Neural progenitor cell (in vitro differentiated cells): ENCODE results near the gene WEE1. TPM values are rescaled to one million over a fixed set of nuclear protein-coding genes. Genes with fewer than 3 reads are reported as not detected.

Source experiments
- DNase-seq: peaks from one replicate; pipeline ENCODE4 v3.0.0-alpha.2; 2016; ENCODE audit warnings: low spot score
- H2AFZ ChIP-seq: fragments of 200-600 bp; sonication (generic); replicated peaks from 2 replicates; pipeline ENCODE4 v1.6.1; 2016; ENCODE audit warnings: antibody characterized with exemption
- H3F3A ChIP-seq: fragments of 200-600 bp; sonication (generic); 2 replicates; pipeline ENCODE4 v1.6.1; 2016; ENCODE audit warnings: antibody characterized with exemption, low read depth
- H3K27ac ChIP-seq: fragments of 200-600 bp; sonication (generic); 2 replicates; pipeline ENCODE4 v1.5.1; 2016; ENCODE audit warnings: mild to moderate bottlenecking
- H3K27me3 ChIP-seq: fragments of 200-600 bp; sonication (generic); 2 replicates; pipeline ENCODE4 v1.6.1; 2016; ENCODE audit warnings: mild to moderate bottlenecking, moderate library complexity
- H3K36me3 ChIP-seq: fragments of 200-600 bp; sonication (generic); 2 replicates; pipeline ENCODE4 v1.5.1; 2016
- H3K4me1 ChIP-seq: fragments of 200-600 bp; sonication (generic); 2 replicates; pipeline ENCODE4 v1.6.1; 2016; ENCODE audit warnings: mixed run types
- H3K4me2 ChIP-seq: fragments of 200-600 bp; sonication (generic); 2 replicates; pipeline ENCODE4 v1.6.1; 2016
- H3K4me3 ChIP-seq: fragments of 200-600 bp; sonication (generic); 2 replicates; pipeline ENCODE4 v1.5.1; 2016
- H3K79me2 ChIP-seq: fragments of 200-600 bp; sonication (generic); 2 replicates; pipeline ENCODE4 v1.6.1; 2016; ENCODE audit warnings: low read depth
- H3K9ac ChIP-seq: fragments of 200-600 bp; sonication (generic); 2 replicates; pipeline ENCODE4 v1.6.1; 2016
- H3K9me3 ChIP-seq: fragments of 200-600 bp; sonication (generic); 2 replicates; pipeline ENCODE4 v1.5.1; 2016; ENCODE audit warnings: low read depth
- H4K20me1 ChIP-seq: fragments of 200-600 bp; sonication (generic); 2 replicates; pipeline ENCODE4 v1.6.1; 2016; ENCODE audit warnings: low read depth
- H3K27ac Mint-ChIP-seq: 3 replicates; pipeline ENCODE4 v1.8.0; 2021; ENCODE audit warnings: mixed read lengths
- H3K27me3 Mint-ChIP-seq: 2 replicates; pipeline ENCODE4 v1.8.0; 2022; ENCODE audit warnings: low read depth, mild to moderate bottlenecking, inconsistent platforms, moderate library complexity, mixed read lengths; ENCODE audit not compliant: insufficient read depth
- H3K36me3 Mint-ChIP-seq: 3 replicates; pipeline ENCODE4 v1.8.0; 2021; ENCODE audit warnings: mixed read lengths
- H3K4me1 Mint-ChIP-seq: 3 replicates; pipeline ENCODE4 v1.8.0; 2021; ENCODE audit warnings: mixed read lengths
- H3K4me3 Mint-ChIP-seq: 3 replicates; pipeline ENCODE4 v1.8.0; 2021; ENCODE audit warnings: mild to moderate bottlenecking, moderate library complexity, mixed read lengths
- H3K9me3 Mint-ChIP-seq: 3 replicates; pipeline ENCODE4 v1.8.0; 2020; ENCODE audit warnings: mixed read lengths
- EZH2 ChIP-seq: fragments of 200-600 bp; sonication (generic); IDR thresholded peaks from 2 replicates; pipeline ENCODE4 v1.6.1; 2017; ENCODE audit warnings: antibody characterized with exemption, mild to moderate bottlenecking, moderate library complexity
- EZH2phosphoT487 ChIP-seq: fragments of 200-600 bp; sonication (generic); IDR thresholded peaks from 2 replicates; pipeline ENCODE4 v1.6.1; 2017; ENCODE audit warnings: antibody characterized with exemption
- total RNA-seq: library from RNA; depleted of rRNA; stranded (reverse); fragments of >200 nt; gene quantifications from 2 replicates; pipeline ENCODE4 v1.2.3, GENCODE V29; 2015; ENCODE audit warnings: low replicate concordance
- TF ChIP-seq, protein P1 (sequence below): fragments of 200-600 bp; sonication (generic); IDR thresholded peaks from 2 replicates; pipeline ENCODE4 v1.5.1; 2017; ENCODE audit warnings: antibody characterized with exemption, mild to moderate bottlenecking

Gene WEE1
- total RNA-seq, 1 donor from 2014 or later: 156 TPM

DNA sequence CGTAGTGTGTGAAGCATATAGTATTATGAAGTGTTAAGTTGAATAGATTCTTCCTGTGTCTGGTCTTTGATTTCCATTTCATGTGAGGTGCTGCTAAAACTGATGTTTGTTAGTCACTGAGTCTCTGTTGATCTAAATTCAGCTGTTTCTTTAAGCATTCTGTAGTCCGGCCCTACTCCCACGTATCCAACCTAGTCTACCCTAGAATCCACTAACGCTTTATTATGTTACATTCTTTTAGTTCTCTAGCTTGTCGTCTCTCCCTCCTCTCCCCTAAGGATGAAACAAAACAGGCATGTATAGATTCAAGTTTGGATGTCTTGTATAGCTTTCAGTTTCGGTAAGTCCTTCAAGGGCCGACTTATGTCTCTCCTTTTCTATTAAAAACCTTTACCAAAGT is 4.1 kb downstream of the WEE1 start:
- H3K27ac Mint-ChIP-seq: no peak overlapping the region

DNA sequence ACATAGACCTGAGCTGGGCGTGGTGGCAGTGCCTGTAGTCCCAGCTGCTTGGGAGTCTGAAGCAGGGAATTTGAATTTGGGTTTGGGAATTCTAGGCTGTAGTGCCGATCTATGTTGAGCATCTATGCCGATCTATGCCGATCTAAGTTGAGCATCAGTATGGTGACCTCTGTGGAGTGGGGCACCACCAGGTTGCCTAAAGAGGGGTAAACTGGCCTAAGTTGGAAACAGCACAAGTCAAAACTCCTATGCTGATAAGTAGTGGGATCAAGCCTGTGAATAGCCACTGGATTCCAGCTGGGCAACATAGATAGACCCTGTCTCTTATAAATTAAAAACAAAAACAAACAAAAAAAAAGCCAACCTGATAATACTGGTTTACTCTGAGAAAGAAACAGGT is 7.4 kb downstream of the WEE1 start:
- no peak for DNase-seq
- H3K9me3 Mint-ChIP-seq: no peaks in the 10 kb centered on the region
- no peak overlapping the region for H3K4me3 Mint-ChIP-seq
- Histone ChIP-seq H3K36me3 (peaks cover 52% of the 10 kb centered on the region), H3K9ac (no peak overlapping the region), H3K4me1 (peaks cover 28% of the 10 kb centered on the region), H3K79me2 (peaks cover 89% of the 10 kb centered on the region), H3K4me2 (no peak overlapping the region), H3K27me3 (no peaks in the 10 kb centered on the region), H3K27ac (no peak overlapping the region), H3F3A (peaks cover 41% of the 10 kb centered on the region), H3K4me3 (no peak overlapping the region), H2AFZ (no peak overlapping the region), H3K9me3 (no peaks in the 10 kb centered on the region), H4K20me1 (peaks cover 71% of the 10 kb centered on the region)
- TF ChIP-seq EZH2: no peak
- no peak for TF ChIP-seq EZH2phosphoT487
- TF ChIP-seq, protein P1, sequence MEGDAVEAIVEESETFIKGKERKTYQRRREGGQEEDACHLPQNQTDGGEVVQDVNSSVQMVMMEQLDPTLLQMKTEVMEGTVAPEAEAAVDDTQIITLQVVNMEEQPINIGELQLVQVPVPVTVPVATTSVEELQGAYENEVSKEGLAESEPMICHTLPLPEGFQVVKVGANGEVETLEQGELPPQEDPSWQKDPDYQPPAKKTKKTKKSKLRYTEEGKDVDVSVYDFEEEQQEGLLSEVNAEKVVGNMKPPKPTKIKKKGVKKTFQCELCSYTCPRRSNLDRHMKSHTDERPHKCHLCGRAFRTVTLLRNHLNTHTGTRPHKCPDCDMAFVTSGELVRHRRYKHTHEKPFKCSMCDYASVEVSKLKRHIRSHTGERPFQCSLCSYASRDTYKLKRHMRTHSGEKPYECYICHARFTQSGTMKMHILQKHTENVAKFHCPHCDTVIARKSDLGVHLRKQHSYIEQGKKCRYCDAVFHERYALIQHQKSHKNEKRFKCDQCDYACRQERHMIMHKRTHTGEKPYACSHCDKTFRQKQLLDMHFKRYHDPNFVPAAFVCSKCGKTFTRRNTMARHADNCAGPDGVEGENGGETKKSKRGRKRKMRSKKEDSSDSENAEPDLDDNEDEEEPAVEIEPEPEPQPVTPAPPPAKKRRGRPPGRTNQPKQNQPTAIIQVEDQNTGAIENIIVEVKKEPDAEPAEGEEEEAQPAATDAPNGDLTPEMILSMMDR: no peak
- peaks cover 2% of the 10 kb centered on the region for H3K27me3 Mint-ChIP-seq
- H3K4me1 Mint-ChIP-seq: peaks cover 31% of the 10 kb centered on the region
- no peak overlapping the region for H3K27ac Mint-ChIP-seq
- peaks cover 51% of the 10 kb centered on the region for H3K36me3 Mint-ChIP-seq

More for the DNA sequence above, 4.1 kb downstream of the WEE1 start:
- Histone ChIP-seq H3K4me2 (peak overlapping the region; percentile 82), H3F3A (peaks cover 20% of the 10 kb centered on the region), H3K79me2 (peaks cover 89% of the 10 kb centered on the region), H3K36me3 (peaks cover 33% of the 10 kb centered on the region), H3K9me3 (no peaks in the 10 kb centered on the region), H3K4me1 (peaks cover 28% of the 10 kb centered on the region), H4K20me1 (peaks cover 70% of the 10 kb centered on the region), H3K27ac (no peak overlapping the region), H3K4me3 (peak overlapping the region; percentile 73), H2AFZ (no peak overlapping the region), H3K27me3 (peaks cover 1% of the 10 kb centered on the region), H3K9ac (no peak overlapping the region)
- Mint-ChIP-seq H3K4me1 (peaks cover 33% of the 10 kb centered on the region), H3K27me3 (peaks cover 6% of the 10 kb centered on the region), H3K36me3 (peaks cover 50% of the 10 kb centered on the region), H3K9me3 (no peaks in the 10 kb centered on the region), H3K4me3 (peak overlapping the region; percentile 66)
- no peak for DNase-seq
- TF ChIP-seq, protein P1: no peak
- TF ChIP-seq EZH2phosphoT487 (no peak), EZH2 (no peak)

DNA sequence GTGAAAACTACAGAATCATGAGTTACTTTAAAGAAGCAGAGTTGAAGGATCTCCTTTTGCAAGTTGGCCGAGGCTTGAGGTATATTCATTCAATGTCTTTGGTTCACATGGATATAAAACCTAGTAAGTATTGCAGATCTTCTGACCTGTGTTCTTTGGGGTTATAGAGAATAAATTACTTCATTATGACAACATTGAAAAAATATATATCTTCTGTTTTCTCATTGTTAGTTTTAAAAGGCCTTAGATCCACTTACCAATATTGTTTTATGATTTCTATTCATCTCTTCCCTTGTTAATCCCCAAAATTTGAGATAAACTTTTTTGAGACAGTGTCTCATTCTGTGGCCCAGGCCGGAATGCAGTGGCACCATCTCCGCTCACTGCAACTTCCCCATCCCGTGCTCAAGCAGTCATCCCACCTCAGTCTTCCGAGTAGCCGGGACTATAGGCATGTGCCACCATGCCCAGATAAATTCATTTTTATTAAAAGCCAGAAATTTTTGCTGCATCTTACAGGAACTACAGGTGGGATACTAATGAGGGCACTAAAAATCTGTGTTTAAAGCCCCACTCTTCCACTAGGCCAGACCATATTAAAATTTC is 8.2 kb downstream of the WEE1 start:
- no peaks in the 10 kb centered on the region for H3K27me3 ChIP-seq
- TF ChIP-seq EZH2phosphoT487: no peak
- TF ChIP-seq EZH2: no peak
- TF ChIP-seq, protein P1: no peak
- H3K27ac ChIP-seq: no peak overlapping the region
- H3K27ac Mint-ChIP-seq: no peak overlapping the region
- no peak overlapping the region for H3K4me3 ChIP-seq
- H2AFZ ChIP-seq: no peak overlapping the region
- H3K36me3 Mint-ChIP-seq: peaks cover 51% of the 10 kb centered on the region
- H4K20me1 ChIP-seq: peaks cover 71% of the 10 kb centered on the region
- H3F3A ChIP-seq: peaks cover 49% of the 10 kb centered on the region
- H3K79me2 ChIP-seq: peaks cover 84% of the 10 kb centered on the region
- H3K9me3 Mint-ChIP-seq: no peaks in the 10 kb centered on the region
- peak overlapping the region; percentile 27 for H3K4me3 Mint-ChIP-seq
- peaks cover 24% of the 10 kb centered on the region for H3K4me1 Mint-ChIP-seq
- H3K36me3 ChIP-seq: peaks cover 60% of the 10 kb centered on the region
- no peak overlapping the region for H3K9ac ChIP-seq
- DNase-seq: no peak
- peaks cover 2% of the 10 kb centered on the region for H3K27me3 Mint-ChIP-seq
- no peaks in the 10 kb centered on the region for H3K9me3 ChIP-seq
- H3K4me2 ChIP-seq: no peak overlapping the region
- H3K4me1 ChIP-seq: peaks cover 22% of the 10 kb centered on the region
